Ovary (tissue), 10 donors: Measurements from ENCODE around the gene MCM5. TPM values are rescaled to one million over a fixed set of nuclear protein-coding genes. Genes with fewer than 3 reads are reported as not detected.

ENCODE experiments used
- DNase-seq, 5 donors: peaks; one replicate each; pipeline ENCODE4 v3.0.0-alpha.2; 2019 to 2020
- H3K27ac ChIP-seq, 2 donors: fragments of 200-600 bp; one replicate each; pipeline versions ENCODE4 v1.5.1 to v1.8.0; 2019 to 2022
- H3K27me3 ChIP-seq: fragments of 200-600 bp; one replicate; pipeline ENCODE4 v1.8.0; 2022
- H3K36me3 ChIP-seq: fragments of 200-600 bp; sonication (generic); one replicate; pipeline ENCODE4 v1.5.1; 2019
- H3K4me1 ChIP-seq: one replicate; pipeline ENCODE4 v1.8.1; 2013; ENCODE audit warnings: mild to moderate bottlenecking, moderate library complexity; ENCODE audit not compliant: insufficient read depth
- H3K4me3 ChIP-seq: fragments of 200-600 bp; sonication (generic); one replicate; pipeline ENCODE4 v1.5.1; 2017
- H3K9me3 ChIP-seq, 2 donors: fragments of 200-600 bp in 1 of 2; sonication (generic) in 1 of 2; one replicate each; pipeline versions ENCODE4 v1.5.1 to v1.8.1; 2013 to 2019; ENCODE audit warnings: mild to moderate bottlenecking in 1 of 2, moderate library complexity in 1 of 2
- EP300 ChIP-seq: sonication (generic); formaldehyde crosslinking; IDR thresholded peaks from one replicate; pipeline ENCODE4 v1.6.1; 2017; ENCODE audit warnings: antibody characterized with exemption
- POLR2A ChIP-seq: fragments of 450-650 bp; IDR thresholded peaks from one replicate; pipeline ENCODE4 v1.6.1; 2017; ENCODE audit warnings: antibody characterized with exemption, mild to moderate bottlenecking, moderate library complexity
- WGBS, 3 donors: extraction: QIAGEN DNeasy Blood & Tissue Kit in 1 of 3; methylation state at CpG; one replicate each; pipeline versions ENCODE4 v1.1.5 to v1.1.7; 2013 to 2017; 5-methylcytosine and 5-hydroxymethylcytosine counted together
- intact Hi-C, 4 donors: fragments of 100-400 bp; cut with DNase I; formaldehyde crosslinking; loops; one replicate each; pipeline versions ENCODE4 v1.11.0 to v1.15.1; 2022 to 2023
- long read RNA-seq, 3 donors: library from polyadenylated mRNA in 2 of 3; unstranded in 2 of 3; transcript quantifications; one replicate each; pipeline ENCODE4 v2.0.0 and lab custom pipeline, GENCODE V29; 2021 to 2026
- polyA plus RNA-seq, 2 donors: library from polyadenylated mRNA; stranded (reverse); fragments of 200-250 nt in 1 of 2; fragments of 350-450 nt in 1 of 2; fragmentation: Illumina TruSeq in 1 of 2; extraction: RNeasy Lipid Tissue Mini Kit (QIAGEN cat#74804) in 1 of 2; gene quantifications; one replicate each; pipeline ENCODE4 v1.2.3, GENCODE V29; 2013 to 2014
- total RNA-seq, 7 donors: library from RNA; depleted of rRNA in 2 of 7; stranded (reverse); fragments of >200 nt in 2 of 7; fragmentation: NEBNext Ultra II Directional in 3 of 7; extraction: Animal tissue kit (Norgen Biotek cat#: 25700) in 3 of 7; gene quantifications; one replicate each; pipeline versions ENCODE4 v1.1.0 to v1.2.4, GENCODE V29; 2016 to 2023
- TF ChIP-seq, protein P1 (sequence below), 3 donors: fragments of 450-650 bp in 2 of 3; fragments of 200-600 bp in 1 of 3; IDR thresholded peaks; one replicate each; pipeline versions ENCODE4 v1.5.1 to v1.8.0; 2016 to 2022; ENCODE audit warnings: antibody characterized with exemption in 3 of 3, mild to moderate bottlenecking in 1 of 3
- donor health status: DM: no; HTN: no; CAD: no; lungs with moderate emphysema.
- donor health status: DM: no; HTN: no; CAD: no.
- donor health status: Bipolar disorder and iron deficiency.
- donor health status: DM: yes; HTN: yes; CAD: no.
- donor health status: DM: no; HTN: no; CAD: no.
- donor health status: DM: yes; HTN: yes; CAD: no.

Gene MCM5
- total RNA-seq = 10 to 100 TPM; 20.8 to 42.0 (median 39.1) TPM
- polyA plus RNA-seq = 10 to 100 TPM in 1 of 2 donors, 1 to 10 TPM in 1; 6.6 to 42.5 TPM
- long read RNA-seq, donor 1, transcript MCM5-201 (17 exons, 3,534 nt) = major isoform, 250 of 337 reads
- long read RNA-seq, donor 1, partial matches to known transcripts = 74 of 337 reads
- long read RNA-seq, donor 1, other reads (novel, unspliced or antisense) = 13 of 337 reads
- long read RNA-seq, donor 2, transcript MCM5-201 (17 exons, 3,534 nt) = major isoform, 39 of 54 reads
- long read RNA-seq, donor 2, partial matches to known transcripts = 15 of 54 reads
- long read RNA-seq, donor 2, other reads (novel, unspliced or antisense) = 0 of 54 reads
- long read RNA-seq, donor 3, transcript MCM5-201 (17 exons, 3,534 nt) = major isoform, 93 of 148 reads
- long read RNA-seq, donor 3, partial matches to known transcripts = 39 of 148 reads
- long read RNA-seq, donor 3, other reads (novel, unspliced or antisense) = 16 of 148 reads

DNA sequence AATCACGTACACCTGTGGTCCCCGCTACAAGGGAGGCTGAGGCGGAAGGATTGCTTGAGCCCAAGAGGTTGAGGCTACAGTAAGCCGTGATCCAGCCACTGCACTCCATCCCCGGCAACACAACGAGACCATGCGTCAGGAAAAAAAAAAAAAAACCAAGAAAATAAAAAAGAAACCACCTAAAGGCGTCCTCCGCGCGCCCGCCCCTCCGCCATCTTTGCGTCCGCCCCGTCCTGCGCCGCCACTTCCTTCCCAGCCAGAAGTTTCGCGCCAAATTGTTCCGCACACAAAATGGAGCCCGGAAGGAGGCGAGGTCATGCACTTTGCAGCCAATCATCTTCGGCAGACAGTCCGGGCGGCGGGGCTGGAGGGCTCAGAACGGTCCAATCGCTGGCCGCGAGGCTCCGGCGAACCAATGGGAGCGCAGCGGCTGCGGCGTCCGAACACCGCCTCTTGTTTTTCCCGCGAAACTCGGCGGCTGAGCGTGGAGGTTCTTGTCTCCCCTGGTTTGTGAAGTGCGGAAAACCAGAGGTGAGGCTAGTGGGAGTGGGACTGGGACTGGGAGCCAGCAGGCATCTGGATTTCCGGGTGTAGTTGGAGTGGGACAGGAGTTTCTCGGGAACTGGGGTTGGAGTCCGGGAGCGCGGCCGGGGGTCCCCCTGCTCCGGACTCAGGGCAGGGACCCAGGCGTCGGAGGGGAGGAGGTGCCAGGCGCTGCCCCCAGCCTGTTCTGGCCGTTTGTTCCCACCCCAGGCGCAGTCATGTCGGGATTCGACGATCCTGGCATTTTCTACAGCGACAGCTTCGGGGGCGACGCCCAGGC, at the start of gene MCM5:
Gene MCM5, plus strand, starts transcription at position 463 of the 823 bp plus-strand sequence. Its CDS starts 299 bp downstream, at position 762.
- Histone ChIP-seq H3K4me3 (peak within 1 kb of the TSS; percentile 78), H3K36me3 (no peaks in the 10 kb centered on the region), H3K27me3 (no peaks in the 10 kb centered on the region), H3K9me3 (no peaks in the 10 kb centered on the region), H3K27ac (peak within 1 kb of the TSS in 1 of 2 donors; percentile 77), H3K4me1 (peaks cover 27% of the 10 kb centered on the region)
- intact Hi-C loops = no loop called here
- 2 to 3% (median 3%) methylated on average over 64 of the region's 64 CpGs for WGBS, 3 donors
- peak; percentile 95 to 97 (median 96) for DNase-seq
- TF ChIP-seq POLR2A = no peak
- no peak for TF ChIP-seq EP300
- TF ChIP-seq, protein P1, sequence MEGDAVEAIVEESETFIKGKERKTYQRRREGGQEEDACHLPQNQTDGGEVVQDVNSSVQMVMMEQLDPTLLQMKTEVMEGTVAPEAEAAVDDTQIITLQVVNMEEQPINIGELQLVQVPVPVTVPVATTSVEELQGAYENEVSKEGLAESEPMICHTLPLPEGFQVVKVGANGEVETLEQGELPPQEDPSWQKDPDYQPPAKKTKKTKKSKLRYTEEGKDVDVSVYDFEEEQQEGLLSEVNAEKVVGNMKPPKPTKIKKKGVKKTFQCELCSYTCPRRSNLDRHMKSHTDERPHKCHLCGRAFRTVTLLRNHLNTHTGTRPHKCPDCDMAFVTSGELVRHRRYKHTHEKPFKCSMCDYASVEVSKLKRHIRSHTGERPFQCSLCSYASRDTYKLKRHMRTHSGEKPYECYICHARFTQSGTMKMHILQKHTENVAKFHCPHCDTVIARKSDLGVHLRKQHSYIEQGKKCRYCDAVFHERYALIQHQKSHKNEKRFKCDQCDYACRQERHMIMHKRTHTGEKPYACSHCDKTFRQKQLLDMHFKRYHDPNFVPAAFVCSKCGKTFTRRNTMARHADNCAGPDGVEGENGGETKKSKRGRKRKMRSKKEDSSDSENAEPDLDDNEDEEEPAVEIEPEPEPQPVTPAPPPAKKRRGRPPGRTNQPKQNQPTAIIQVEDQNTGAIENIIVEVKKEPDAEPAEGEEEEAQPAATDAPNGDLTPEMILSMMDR (IDR thresholded peaks at IDR 0.05) = no peak

DNA sequence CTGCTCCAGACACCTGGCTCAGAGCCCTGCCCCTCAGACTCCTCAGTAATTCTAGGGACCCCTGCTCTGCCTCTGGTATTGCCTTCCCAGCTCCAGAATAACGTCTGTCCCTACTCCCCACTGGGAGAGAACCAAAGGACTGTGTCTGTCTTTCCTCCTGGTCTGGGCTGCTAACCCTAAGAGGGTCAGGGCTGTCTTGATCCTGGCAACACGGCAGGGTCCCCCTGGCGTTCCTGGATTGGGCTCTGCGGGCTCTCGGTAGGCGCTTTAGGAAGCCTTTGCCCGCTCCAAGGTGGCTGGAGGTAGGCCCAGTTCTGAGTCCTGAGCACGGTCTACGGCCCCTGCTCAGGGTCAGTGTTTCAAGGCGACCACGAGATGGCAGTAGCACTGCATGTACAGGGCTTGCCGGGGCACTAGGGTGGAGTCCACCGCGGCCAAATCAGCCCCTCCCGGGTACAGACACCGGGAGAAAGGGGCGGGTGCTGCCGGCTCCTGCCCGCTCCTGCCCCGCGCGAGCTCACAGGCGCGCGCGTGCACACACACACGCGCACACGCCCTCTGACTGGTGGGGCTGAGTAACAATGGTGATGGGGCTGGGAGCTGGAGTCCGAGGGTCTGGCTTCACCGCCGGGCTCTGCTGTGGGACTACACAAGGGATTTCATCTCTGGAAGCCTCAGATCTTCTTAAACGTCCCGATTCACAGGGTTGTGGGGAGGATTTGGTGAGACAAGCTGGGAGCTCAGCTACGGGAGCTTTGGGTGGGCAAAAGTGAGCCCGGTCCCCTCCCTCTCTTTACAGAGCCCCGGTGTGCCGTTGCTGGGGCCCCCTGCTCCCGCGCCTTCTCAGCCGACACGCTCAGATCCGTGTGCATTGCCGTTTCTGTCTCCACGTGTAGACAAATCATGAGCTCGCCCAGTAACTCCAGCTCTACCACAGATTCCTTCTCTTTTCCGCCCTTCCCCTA, 49.1 kb upstream of the MCM5 start:
- Histone ChIP-seq H3K4me3 (peak overlapping the region; percentile 42), H3K9me3 (no peaks in the 10 kb centered on the region), H3K27ac (peak overlapping the region; percentile 53 to 92), H3K4me1 (peaks cover 9% of the 10 kb centered on the region), H3K36me3 (no peaks in the 10 kb centered on the region), H3K27me3 (no peaks in the 10 kb centered on the region)
- TF ChIP-seq, protein P1 (IDR thresholded peaks at IDR 0.05) = peak; percentile 96 to 97 (median 96)
- TF ChIP-seq EP300 = no peak
- peak; percentile 55 for TF ChIP-seq POLR2A
- intact Hi-C loops = loop anchor here (2.0 to 10.0 kb wide), 6 partner anchors 74 to 714 kb away; no protein-coding TSS in a partner anchor
- 0 to 1% (median 1%) methylated on average over 42 to 47 of the region's 47 CpGs for WGBS, 3 donors
- peak; percentile 95 to 97 (median 95) for DNase-seq

DNA sequence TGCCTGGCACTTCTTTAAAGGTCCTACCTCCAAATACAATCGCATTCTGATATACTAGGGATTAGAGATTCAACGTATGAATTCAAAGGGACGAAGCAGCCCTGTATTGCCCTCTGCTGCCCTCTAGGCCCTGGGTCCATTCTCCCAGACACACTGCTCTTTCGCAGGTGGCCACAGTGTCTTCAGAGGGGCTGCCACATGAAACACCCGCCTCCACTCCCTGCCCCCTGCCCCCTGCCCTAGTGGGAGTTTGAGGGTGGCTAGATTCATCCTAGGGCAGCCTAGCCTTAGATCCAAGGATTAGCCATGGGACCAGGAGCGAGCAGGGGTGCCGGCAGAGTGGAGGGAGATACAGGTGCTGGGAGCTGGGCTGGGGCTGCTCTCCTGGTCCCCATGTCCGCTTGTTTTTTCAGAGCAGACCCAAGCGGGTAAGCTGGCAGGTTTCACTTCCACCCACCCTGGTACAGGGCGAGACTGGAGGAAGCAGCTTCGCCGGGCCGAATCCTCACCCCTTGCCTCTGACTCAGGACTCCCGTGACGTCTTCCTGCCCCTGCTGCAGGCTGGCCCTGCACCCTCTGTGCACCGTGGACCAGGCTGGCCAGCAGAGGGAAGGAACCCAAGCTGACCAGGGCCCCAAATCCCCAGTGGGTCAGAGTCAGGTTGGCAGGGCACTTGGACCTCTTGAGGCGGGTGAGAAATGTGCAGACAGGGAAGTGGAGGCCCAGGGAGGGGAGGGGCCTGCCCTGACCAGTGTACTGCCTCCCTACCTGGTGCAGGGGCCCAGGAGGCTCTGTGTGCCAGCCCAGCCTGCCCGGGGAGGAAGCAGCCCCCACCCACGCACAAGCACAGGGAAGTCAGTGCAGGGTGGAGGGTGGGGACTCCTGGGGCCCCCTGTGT, 47.5 kb upstream of the MCM5 start:
- intact Hi-C loops = loop anchor here (5.0 to 10.0 kb wide), 5 partner anchors 72 to 712 kb away; no protein-coding TSS in a partner anchor
- H3K4me3 ChIP-seq = no peak overlapping the region
- DNase-seq = peak in 1 of 5 donors; percentile 35

More for the DNA sequence above, 47.5 kb upstream of the MCM5 start:
- TF ChIP-seq EP300 (no peak), POLR2A (no peak)
- TF ChIP-seq, protein P1 (IDR thresholded peaks at IDR 0.05) = no peak
- H3K9me3 ChIP-seq = no peaks in the 10 kb centered on the region
- H3K4me1 ChIP-seq = peaks cover 9% of the 10 kb centered on the region
- no peak overlapping the region for H3K27ac ChIP-seq
- no peaks in the 10 kb centered on the region for H3K27me3 ChIP-seq
- 73 to 81% (median 76%) methylated on average over 16 to 19 of the region's 19 CpGs for WGBS, 3 donors
- no peaks in the 10 kb centered on the region for H3K36me3 ChIP-seq
